ENCODE measurements around the gene GLIPR1L1.
"Not testable (repeated sequence)": the region's sequence is repeated elsewhere in the genome, so short reads cannot be mapped to it uniquely, and the experiment has no call there.

- TF ChIP-seq, protein P1, sequence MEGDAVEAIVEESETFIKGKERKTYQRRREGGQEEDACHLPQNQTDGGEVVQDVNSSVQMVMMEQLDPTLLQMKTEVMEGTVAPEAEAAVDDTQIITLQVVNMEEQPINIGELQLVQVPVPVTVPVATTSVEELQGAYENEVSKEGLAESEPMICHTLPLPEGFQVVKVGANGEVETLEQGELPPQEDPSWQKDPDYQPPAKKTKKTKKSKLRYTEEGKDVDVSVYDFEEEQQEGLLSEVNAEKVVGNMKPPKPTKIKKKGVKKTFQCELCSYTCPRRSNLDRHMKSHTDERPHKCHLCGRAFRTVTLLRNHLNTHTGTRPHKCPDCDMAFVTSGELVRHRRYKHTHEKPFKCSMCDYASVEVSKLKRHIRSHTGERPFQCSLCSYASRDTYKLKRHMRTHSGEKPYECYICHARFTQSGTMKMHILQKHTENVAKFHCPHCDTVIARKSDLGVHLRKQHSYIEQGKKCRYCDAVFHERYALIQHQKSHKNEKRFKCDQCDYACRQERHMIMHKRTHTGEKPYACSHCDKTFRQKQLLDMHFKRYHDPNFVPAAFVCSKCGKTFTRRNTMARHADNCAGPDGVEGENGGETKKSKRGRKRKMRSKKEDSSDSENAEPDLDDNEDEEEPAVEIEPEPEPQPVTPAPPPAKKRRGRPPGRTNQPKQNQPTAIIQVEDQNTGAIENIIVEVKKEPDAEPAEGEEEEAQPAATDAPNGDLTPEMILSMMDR (IDR thresholded peaks at IDR 0.05), result not testable (repeated sequence)
- not testable (repeated sequence) for TF ChIP-seq POLR2A (IDR thresholded peaks at IDR 0.05)
Measured at GRCh38 chr12:75346215-75346614, 11.7 kb downstream of the GLIPR1L1 start.
